ENCODE data around the gene FOLR2. TPM values are rescaled to one million over a fixed set of nuclear protein-coding genes. Genes with fewer than 3 reads are reported as not detected.

The FOLR2 gene
- total RNA-seq, 1 donor from 2014 or later: 19.4 TPM

GRCh38 chr11:72228229-72228843, 11.7 kb downstream of the FOLR2 start:
- H3K4me1 ChIP-seq: peaks cover 21% of the 10 kb centered on the region
- H3K36me3 ChIP-seq: peaks cover 0 to 43% of the 10 kb centered on the region in 2 donors
- intact Hi-C loops (cut with DNase I): no loop called here
- TF ChIP-seq POLR2A (IDR thresholded peaks at IDR 0.05) (no peak), POLR2AphosphoS5 (IDR thresholded peaks at IDR 0.05; ENCODE audit: insufficient read depth in 1 of 2, low read depth in 1 of 2) (no peak), CTCF (IDR thresholded peaks at IDR 0.05) (no peak)
- no peak overlapping the region for H3K4me3 ChIP-seq
- H3K9me3 ChIP-seq: no peaks in the 10 kb centered on the region
- peak in 1 of 2 donors; percentile 65 for DNase-seq (ENCODE audit: extremely low spot score in 2 of 2)
- no peaks in the 10 kb centered on the region for H3K27me3 ChIP-seq
- H3K27ac ChIP-seq: no peak overlapping the region

GRCh38 chr11:72228844-72229231, 12.2 kb downstream of the FOLR2 start:
- peak in 1 of 2 donors; percentile 71 for DNase-seq (ENCODE audit: extremely low spot score in 2 of 2)
- Histone ChIP-seq H3K4me3 (no peak overlapping the region), H3K9me3 (no peaks in the 10 kb centered on the region), H3K27me3 (no peaks in the 10 kb centered on the region), H3K27ac (no peak overlapping the region), H3K36me3 (peaks cover 0 to 48% of the 10 kb centered on the region in 2 donors), H3K4me1 (peaks cover 21% of the 10 kb centered on the region)
- intact Hi-C loops (cut with DNase I): no loop called here
- TF ChIP-seq POLR2A (IDR thresholded peaks at IDR 0.05) (no peak), CTCF (IDR thresholded peaks at IDR 0.05) (no peak), POLR2AphosphoS5 (IDR thresholded peaks at IDR 0.05; ENCODE audit: insufficient read depth in 1 of 2, low read depth in 1 of 2) (no peak)

GRCh38 chr11:72229336-72229924, 12.8 kb downstream of the FOLR2 start:
- Histone ChIP-seq H3K9me3 (no peaks in the 10 kb centered on the region), H3K27ac (no peak overlapping the region), H3K36me3 (peaks cover 0 to 54% of the 10 kb centered on the region in 2 donors), H3K27me3 (no peaks in the 10 kb centered on the region), H3K4me1 (peaks cover 21% of the 10 kb centered on the region), H3K4me3 (no peak overlapping the region)
- TF ChIP-seq POLR2AphosphoS5 (IDR thresholded peaks at IDR 0.05; ENCODE audit: insufficient read depth in 1 of 2, low read depth in 1 of 2) (no peak), CTCF (IDR thresholded peaks at IDR 0.05) (no peak), POLR2A (IDR thresholded peaks at IDR 0.05) (no peak)
- peak in 1 of 2 donors; percentile 67 for DNase-seq (ENCODE audit: extremely low spot score in 2 of 2)
- intact Hi-C loops (cut with DNase I): no loop called here

DNA sequence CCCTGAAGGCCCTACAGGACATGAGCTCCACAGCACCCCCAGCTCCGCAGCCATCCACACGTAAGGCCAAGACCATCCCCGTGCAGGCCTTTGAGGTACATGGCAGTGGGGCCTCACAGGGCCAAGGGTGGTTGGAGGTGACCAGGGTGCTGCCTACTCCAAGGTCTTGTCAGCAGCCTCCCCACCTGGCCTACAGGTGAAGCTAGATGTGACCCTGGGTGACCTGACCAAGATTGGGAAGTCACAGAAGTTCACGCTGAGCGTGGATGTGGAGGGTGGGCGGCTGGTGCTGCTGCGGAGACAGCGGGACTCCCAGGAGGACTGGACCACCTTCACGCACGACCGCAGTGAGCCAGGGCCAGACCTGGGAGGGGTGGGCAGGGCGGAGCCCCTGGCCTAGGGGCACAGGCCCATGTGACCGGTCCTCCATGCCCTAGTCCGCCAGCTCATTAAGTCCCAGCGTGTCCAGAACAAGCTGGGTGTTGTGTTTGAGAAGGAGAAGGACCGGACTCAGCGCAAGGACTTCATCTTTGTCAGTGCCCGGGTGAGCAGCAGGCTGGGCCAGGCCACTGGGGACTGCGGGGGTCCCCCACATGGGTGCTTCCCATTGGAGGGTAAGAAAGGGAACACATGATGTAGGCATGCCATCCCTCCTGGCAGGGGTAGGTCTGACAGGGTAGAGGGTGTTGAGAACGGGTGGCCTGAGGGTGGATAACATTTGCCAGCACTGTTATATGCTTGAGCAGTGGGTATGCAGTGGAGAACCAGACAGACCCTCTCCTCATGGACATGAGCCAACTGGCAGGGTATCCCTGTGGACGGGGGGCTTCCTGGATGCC, 13.6 kb downstream of the FOLR2 start:
- Histone ChIP-seq H3K4me1 (peaks cover 20% of the 10 kb centered on the region), H3K4me3 (no peak overlapping the region), H3K36me3 (peaks cover 0 to 61% of the 10 kb centered on the region in 2 donors), H3K27me3 (no peaks in the 10 kb centered on the region), H3K27ac (no peak overlapping the region), H3K9me3 (no peaks in the 10 kb centered on the region)
- DNase-seq (ENCODE audit: extremely low spot score in 2 of 2): peak in 1 of 2 donors; percentile 87
- intact Hi-C loops (cut with DNase I): no loop called here
- TF ChIP-seq CTCF (IDR thresholded peaks at IDR 0.05) (no peak), POLR2A (IDR thresholded peaks at IDR 0.05) (no peak)
